SU-DHL-6 (cell line): ENCODE measurements around the gene BHLHE23.

Experiments used
- CTCF ChIP-seq: fragments of 200-600 bp; sonication (generic); IDR thresholded peaks from one replicate; pipeline ENCODE4 v1.5.1; 2017; ENCODE audit warnings: antibody characterized with exemption, mild to moderate bottlenecking, low read length, moderate library complexity; ENCODE audit not compliant: insufficient read depth, poor library complexity, severe bottlenecking
- EZH2phosphoT487 ChIP-seq: fragments of 200-600 bp; sonication (generic), shearing (Covaris generic); conservative IDR thresholded peaks from 2 replicates; pipeline ENCODE4 v1.6.1; 2018; ENCODE audit warnings: mild to moderate bottlenecking, antibody characterized with exemption, low read length, moderate library complexity, mixed read lengths

GRCh38 chr20:63016514-63017075, 9.8 kb upstream of the BHLHE23 start:
- TF ChIP-seq CTCF: no peak
- TF ChIP-seq EZH2phosphoT487: no peak
